ENCODE measurements around the gene GALNT7.

DNA sequence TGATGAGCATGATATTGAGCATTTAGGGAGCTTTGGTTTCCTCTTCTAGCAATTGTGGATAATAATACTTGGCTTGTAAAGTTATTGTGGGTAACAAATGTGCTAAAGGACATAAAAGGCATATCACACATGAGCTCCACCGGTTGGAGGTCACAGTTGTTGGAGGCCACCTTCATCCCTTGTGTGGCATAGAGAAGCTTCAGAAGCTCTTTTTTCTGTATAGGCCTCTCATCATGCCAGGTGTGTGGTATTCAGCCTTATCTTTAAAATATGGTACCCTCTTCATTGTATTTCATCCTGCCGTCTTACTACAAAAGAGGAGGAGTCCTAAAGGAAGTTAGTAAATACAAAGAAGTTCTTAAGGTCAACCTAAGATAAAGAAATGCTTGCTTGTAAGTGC is 99.1 kb downstream of the GALNT7 start:
- TF ChIP-seq, protein P1, sequence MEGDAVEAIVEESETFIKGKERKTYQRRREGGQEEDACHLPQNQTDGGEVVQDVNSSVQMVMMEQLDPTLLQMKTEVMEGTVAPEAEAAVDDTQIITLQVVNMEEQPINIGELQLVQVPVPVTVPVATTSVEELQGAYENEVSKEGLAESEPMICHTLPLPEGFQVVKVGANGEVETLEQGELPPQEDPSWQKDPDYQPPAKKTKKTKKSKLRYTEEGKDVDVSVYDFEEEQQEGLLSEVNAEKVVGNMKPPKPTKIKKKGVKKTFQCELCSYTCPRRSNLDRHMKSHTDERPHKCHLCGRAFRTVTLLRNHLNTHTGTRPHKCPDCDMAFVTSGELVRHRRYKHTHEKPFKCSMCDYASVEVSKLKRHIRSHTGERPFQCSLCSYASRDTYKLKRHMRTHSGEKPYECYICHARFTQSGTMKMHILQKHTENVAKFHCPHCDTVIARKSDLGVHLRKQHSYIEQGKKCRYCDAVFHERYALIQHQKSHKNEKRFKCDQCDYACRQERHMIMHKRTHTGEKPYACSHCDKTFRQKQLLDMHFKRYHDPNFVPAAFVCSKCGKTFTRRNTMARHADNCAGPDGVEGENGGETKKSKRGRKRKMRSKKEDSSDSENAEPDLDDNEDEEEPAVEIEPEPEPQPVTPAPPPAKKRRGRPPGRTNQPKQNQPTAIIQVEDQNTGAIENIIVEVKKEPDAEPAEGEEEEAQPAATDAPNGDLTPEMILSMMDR (IDR thresholded peaks at IDR 0.05), result no peak
- TF ChIP-seq POLR2A (IDR thresholded peaks at IDR 0.05), result no peak

Data from Peyer's patch (tissue), 4 donors.